IMR-90 (cell line): ENCODE data around the gene TTLL12. TPM values are rescaled to one million over a fixed set of nuclear protein-coding genes. Genes with fewer than 3 reads are reported as not detected.

Experiments
- ATAC-seq: fragments of 200-7000 bp; cut with Tn5 transposase; 2 replicates; pipeline ENCODE4 v1.9.1; 2020; ENCODE audit warnings: low read depth, mild to moderate bottlenecking, moderate library complexity
- BruUV-seq: library from RNA; stranded (reverse); fragments of 400-500 nt; replicated peaks from 2 replicates; lab custom pipeline; 2021; lab: Mats Ljungman, UMichigan
- CTCF ChIA-PET: fragments of 300-600 bp; formaldehyde crosslinking; extraction: SDS; loops from one replicate; lab custom pipeline; 2021; ENCODE audit warnings: antibody characterized with exemption; lab: Yijun Ruan, JAX
- POLR2A ChIA-PET: fragments of 300-600 bp; sonication (Branson Sonifier 250); formaldehyde crosslinking; loops from one replicate; lab custom pipeline; 2022; ENCODE audit warnings: antibody characterized with exemption; ENCODE audit not compliant: unreplicated experiment; lab: Charles Lee
- DNase-seq: peaks from one replicate; pipeline ENCODE4 v3.0.0; 2013
- H2AFZ ChIP-seq: replicated peaks from 2 replicates; pipeline ENCODE3; 2013; ENCODE audit warnings: low read length, mild to moderate bottlenecking; ENCODE audit not compliant: poor library complexity
- H2AK5ac ChIP-seq: 2 replicates; pipeline ENCODE4 v1.6.1; 2013; ENCODE audit warnings: low read depth, low read length, inconsistent platforms
- H2AK9ac ChIP-seq: replicated peaks from 2 replicates; pipeline ENCODE3; 2013; ENCODE audit warnings: mild to moderate bottlenecking, low read depth, low read length, moderate library complexity; ENCODE audit not compliant: poor library complexity
- H2BK120ac ChIP-seq: 2 replicates; pipeline ENCODE4 v1.6.1; 2013; ENCODE audit warnings: low read depth, low read length, inconsistent platforms
- H2BK15ac ChIP-seq: 3 replicates; pipeline ENCODE4 v1.6.1; 2013; ENCODE audit warnings: low read depth, low read length, inconsistent platforms
- H2BK20ac ChIP-seq: 2 replicates; pipeline ENCODE4 v1.6.1; 2013; ENCODE audit warnings: low read depth, mild to moderate bottlenecking, inconsistent platforms, low read length, moderate library complexity
- H2BK5ac ChIP-seq: 2 replicates; pipeline ENCODE4 v1.6.1; 2013; ENCODE audit warnings: mild to moderate bottlenecking, low read depth, low read length, inconsistent platforms; ENCODE audit not compliant: poor library complexity, severe bottlenecking
- H3K14ac ChIP-seq: replicated peaks from 2 replicates; pipeline ENCODE4 v1.6.1; 2013; ENCODE audit warnings: low read depth, low read length, inconsistent platforms
- H3K18ac ChIP-seq: 2 replicates; pipeline ENCODE4 v1.6.1; 2013; ENCODE audit warnings: low read depth, low read length, control low read depth
- H3K23ac ChIP-seq: 2 replicates; pipeline ENCODE4 v1.6.1; 2013; ENCODE audit warnings: low read depth, low read length, inconsistent platforms
- H3K27ac ChIP-seq: 2 replicates; pipeline ENCODE4 v1.5.1; 2013; ENCODE audit warnings: mild to moderate bottlenecking, control low read depth, low read length; ENCODE audit not compliant: insufficient read depth
- H3K27me3 ChIP-seq: 2 replicates; pipeline ENCODE4 v1.6.1; 2013; ENCODE audit warnings: low read length; ENCODE audit not compliant: control insufficient read depth, insufficient read depth
- H3K36me3 ChIP-seq: 2 replicates; pipeline ENCODE4 v1.6.1; 2013; ENCODE audit warnings: low read length, mixed read lengths; ENCODE audit not compliant: control insufficient read depth, insufficient read depth
- H3K4ac ChIP-seq: 2 replicates; pipeline ENCODE4 v1.6.1; 2013; ENCODE audit warnings: low read depth, low read length, inconsistent platforms
- H3K4me1 ChIP-seq: 2 replicates; pipeline ENCODE4 v1.6.1; 2013; ENCODE audit warnings: low read length, mixed read lengths; ENCODE audit not compliant: control insufficient read depth, insufficient read depth
- H3K4me2 ChIP-seq: 2 replicates; pipeline ENCODE4 v1.6.1; 2013; ENCODE audit warnings: low read depth, mild to moderate bottlenecking, control low read depth, low read length, moderate library complexity
- H3K4me3 ChIP-seq: 2 replicates; pipeline ENCODE4 v1.5.1; 2013; ENCODE audit warnings: low read depth, mild to moderate bottlenecking, control low read depth, low read length, moderate library complexity; ENCODE audit not compliant: insufficient read depth
- H3K56ac ChIP-seq: 2 replicates; pipeline ENCODE4 v1.6.1; 2013; ENCODE audit warnings: low read length, inconsistent platforms; ENCODE audit not compliant: insufficient read depth; ENCODE audit errors: extremely low read depth
- H3K79me1 ChIP-seq, 2 experiments: 2 replicates each; pipeline ENCODE4 v1.6.1; 2013; ENCODE audit warnings: low read length in 2 of 2, inconsistent platforms in 1 of 2, low read depth in 1 of 2
- H3K9ac ChIP-seq: 2 replicates; pipeline ENCODE4 v1.6.1; 2013; ENCODE audit warnings: low read depth, low read length, control low read depth
- H3K9me1 ChIP-seq: 2 replicates; pipeline ENCODE4 v1.6.1; 2013; ENCODE audit warnings: low read length, inconsistent platforms; ENCODE audit not compliant: insufficient read depth
- H3K9me3 ChIP-seq: 2 replicates; pipeline ENCODE4 v1.6.1; 2013; ENCODE audit warnings: low read length; ENCODE audit not compliant: control insufficient read depth, insufficient read depth
- H4K20me1 ChIP-seq: 2 replicates; pipeline ENCODE4 v1.6.1; 2013; ENCODE audit warnings: low read length, inconsistent platforms; ENCODE audit not compliant: insufficient read depth
- H4K5ac ChIP-seq: 2 replicates; pipeline ENCODE4 v1.6.1; 2013; ENCODE audit warnings: mild to moderate bottlenecking, low read depth, low read length, control low read depth
- H4K8ac ChIP-seq, 2 experiments: 2 replicates each; pipeline ENCODE4 v1.6.1; 2013; ENCODE audit warnings: low read depth in 2 of 2, low read length in 2 of 2, control low read depth in 1 of 2, inconsistent platforms in 1 of 2
- H4K91ac ChIP-seq: 2 replicates; pipeline ENCODE4 v1.6.1; 2013; ENCODE audit warnings: low read depth, low read length, inconsistent platforms; ENCODE audit not compliant: insufficient read depth
- CEBPB ChIP-seq: IDR thresholded peaks from 2 replicates; pipeline ENCODE4 v1.6.1; 2012; ENCODE audit warnings: low read depth, low read length, improper control_type of control experiment
- CTCF ChIP-seq: conservative IDR thresholded peaks from 2 replicates; pipeline ENCODE4 v1.5.1; 2012; ENCODE audit warnings: mild to moderate bottlenecking, low read depth, low read length, improper control_type of control experiment
- ELK1 ChIP-seq: fragments of 150-350 bp; IDR thresholded peaks from 2 replicates; pipeline ENCODE4 v1.6.1; 2016; ENCODE audit warnings: low read depth, mild to moderate bottlenecking, low read length, moderate library complexity, borderline replicate concordance
- FOS ChIP-seq: fragments of 150-350 bp; IDR thresholded peaks from 2 replicates; pipeline ENCODE4 v1.6.1; 2016; ENCODE audit warnings: low read depth, low read length
- MAFK ChIP-seq: IDR thresholded peaks from 2 replicates; pipeline ENCODE4 v1.6.1; 2012; ENCODE audit warnings: low read depth, low read length, improper control_type of control experiment
- MAZ ChIP-seq: IDR thresholded peaks from 2 replicates; pipeline ENCODE4 v1.6.1; 2012; ENCODE audit warnings: low read depth, mild to moderate bottlenecking, low read length, improper control_type of control experiment, moderate library complexity, borderline replicate concordance
- MXI1 ChIP-seq: IDR thresholded peaks from 2 replicates; pipeline ENCODE4 v1.6.1; 2012; ENCODE audit warnings: low read depth, mild to moderate bottlenecking, low read length, moderate library complexity, borderline replicate concordance
- NFE2L2 ChIP-seq: fragments of 150-350 bp; IDR thresholded peaks from 2 replicates; pipeline ENCODE4 v1.6.1; 2016; ENCODE audit warnings: low read depth, mild to moderate bottlenecking, low read length
- POLR2A ChIP-seq: IDR thresholded peaks from 2 replicates; pipeline ENCODE4 v1.6.1; 2012; ENCODE audit warnings: mild to moderate bottlenecking, low read depth, low read length
- RAD21 ChIP-seq: IDR thresholded peaks from 2 replicates; pipeline ENCODE4 v1.6.1; 2012; ENCODE audit warnings: low read length, improper control_type of control experiment
- RCOR1 ChIP-seq: IDR thresholded peaks from 2 replicates; pipeline ENCODE4 v1.6.1; 2012; ENCODE audit warnings: mild to moderate bottlenecking, low read length, improper control_type of control experiment; ENCODE audit not compliant: insufficient replicate concordance
- RFX5 ChIP-seq: IDR thresholded peaks from 2 replicates; pipeline ENCODE4 v1.8.0; 2012; ENCODE audit warnings: low read depth, mild to moderate bottlenecking, low read length, moderate library complexity
- SMC3 ChIP-seq: fragments of 150-350 bp; IDR thresholded peaks from 2 replicates; pipeline ENCODE4 v1.6.1; 2016; ENCODE audit warnings: low read depth, mild to moderate bottlenecking, antibody characterized with exemption, low read length, moderate library complexity
- WGBS, 2 experiments: methylation state at CpG; one replicate each; pipeline versions ENCODE4 v1.1.5 to v1.1.7; 2013; ENCODE audit warnings: missing lambda C conversion rate in 2 of 2; ENCODE audit not compliant: insufficient read length in 1 of 2; ENCODE audit errors: extremely low coverage in 2 of 2; 5-methylcytosine and 5-hydroxymethylcytosine counted together
- dilution Hi-C: fragments of 300-500 bp; cut with HindIII; formaldehyde crosslinking; loops from one replicate; pipeline ENCODE4 v1.14.3; 2018; ENCODE audit warnings: low sequenced_read_pairs; ENCODE audit not compliant: unreplicated experiment
- in situ Hi-C: fragments of 300-500 bp; cut with MboI; formaldehyde crosslinking; loops from 3 replicates; pipeline ENCODE4 v1.14.3; 2019; ENCODE audit warnings: low sequenced_read_pairs, inconsistent platforms, mixed read lengths
- intact Hi-C: fragments of 100-400 bp; cut with micrococcal nuclease; formaldehyde crosslinking; loops from 2 replicates; pipeline ENCODE4 v1.10.0; 2022
- polyA plus RNA-seq, 3 experiments: library from polyadenylated mRNA; depleted of rRNA; stranded (reverse); fragments of >200 nt; gene quantifications; 2 replicates each; pipeline ENCODE4 v1.2.3, GENCODE V29; 2012; ENCODE audit warnings: low replicate concordance in 1 of 3
- total RNA-seq: library from RNA; depleted of rRNA; stranded (reverse); fragments of >200 nt; gene quantifications from 2 replicates; pipeline ENCODE4 v1.2.3, GENCODE V29; 2012

TTLL12 gene
- total and polyA plus RNA-seq, 2 of the 4 experiments (the other 2 are of a cell fraction), result 20.9 to 30.1 TPM

- H4K8ac ChIP-seq, result no peak overlapping the region
- intact Hi-C loops, result no loop called here
- H3K23ac ChIP-seq, result no peak overlapping the region
- H3K9me1 ChIP-seq, result peaks cover 18% of the 10 kb centered on the region
- dilution Hi-C loops, result no loop called here
- peaks cover 17% of the 10 kb centered on the region for H4K20me1 ChIP-seq
- peaks cover 5% of the 10 kb centered on the region for H3K4me1 ChIP-seq
- 92% methylated on average over 7 of the region's 10 CpGs; no CpG with 5 or more reads in 1 of the 2 experiments for WGBS, 2 experiments
- no peak overlapping the region for H2AK5ac ChIP-seq
- H2AK9ac ChIP-seq, result no peak overlapping the region
- no peak overlapping the region for H2AFZ ChIP-seq
- POLR2A ChIA-PET, result no interaction called here
- no peak overlapping the region for H3K4ac ChIP-seq
- H3K4me3 ChIP-seq, result no peak overlapping the region
- no peak overlapping the region for H3K4me2 ChIP-seq
- CTCF ChIA-PET, result no interaction called here
- H3K56ac ChIP-seq, result no peak overlapping the region
- H3K9ac ChIP-seq, result no peak overlapping the region
- no peak overlapping the region for H3K27ac ChIP-seq
- no peak overlapping the region for H2BK120ac ChIP-seq
- H3K79me1 ChIP-seq, result peaks cover 3 to 48% of the 10 kb centered on the region in 2 experiments; a peak in 3 of 4 replicates
- TF ChIP-seq MXI1, result no peak
- no peak for TF ChIP-seq RCOR1
- no peak for TF ChIP-seq RAD21
- TF ChIP-seq POLR2A, result no peak
- no peak for TF ChIP-seq CEBPB
- TF ChIP-seq ELK1, result no peak
- TF ChIP-seq NFE2L2, result no peak
- no peak for TF ChIP-seq FOS
- no peak for TF ChIP-seq MAFK
- no peak for TF ChIP-seq SMC3
- TF ChIP-seq MAZ, result no peak
- no peak for TF ChIP-seq CTCF
- TF ChIP-seq RFX5, result no peak
- H3K27me3 ChIP-seq, result no peaks in the 10 kb centered on the region
- no peak for ATAC-seq
- no peaks in the 10 kb centered on the region for H3K9me3 ChIP-seq
- DNase-seq, result no peak
- H2BK15ac ChIP-seq, result no peak overlapping the region
- H3K18ac ChIP-seq, result no peak overlapping the region
- no peak overlapping the region for H3K14ac ChIP-seq
- H4K91ac ChIP-seq, result no peak overlapping the region
- no peak overlapping the region for H4K5ac ChIP-seq
- no TSS peak for BruUV-seq
- peaks cover 19% of the 10 kb centered on the region; the same call in 1 of the 2 replicates for H3K36me3 ChIP-seq
- H2BK20ac ChIP-seq, result no peak overlapping the region
- no peak overlapping the region for H2BK5ac ChIP-seq
- in situ Hi-C loops, result no loop called here
Observed at GRCh38 chr22:43182118-43182517, 4.8 kb downstream of the TTLL12 start.
